HepG2 (cell line): Measurements from ENCODE around the gene NCOA3. TPM values are rescaled to one million over a fixed set of nuclear protein-coding genes. Genes with fewer than 3 reads are reported as not detected.

Experiments
- AHDC1 ChIP-seq: sonication (generic); formaldehyde crosslinking; IDR thresholded peaks from 2 replicates; pipeline ENCODE4 v1.5.1; 2020; ENCODE audit warnings: mild to moderate bottlenecking, missing genetic modification reagents, borderline replicate concordance
- ATF7 ChIP-seq, 2 experiments: fragments of 450-650 bp in 1 of 2; sonication (generic) in 1 of 2; formaldehyde crosslinking in 1 of 2; IDR thresholded peaks; 2 replicates each; pipeline versions ENCODE4 v1.4.0 to v1.6.1; 2016 to 2020; ENCODE audit warnings: antibody characterized with exemption in 1 of 2, mild to moderate bottlenecking in 1 of 2, missing genetic modification reagents in 1 of 2
- HNF4G ChIP-seq, 2 experiments: sonication (generic) in 1 of 2; formaldehyde crosslinking in 1 of 2; IDR thresholded peaks; 2 replicates each; pipeline versions ENCODE4 v1.4.0 to v1.6.1; 2011 to 2020; ENCODE audit warnings: borderline replicate concordance in 2 of 2, low read depth in 2 of 2, mild to moderate bottlenecking in 2 of 2, low read length in 1 of 2, missing genetic modification reagents in 1 of 2, moderate library complexity in 1 of 2
- NKX3-1 ChIP-seq: sonication (generic); formaldehyde crosslinking; IDR thresholded peaks from 2 replicates; pipeline ENCODE4 v1.5.0; 2020; ENCODE audit warnings: missing genetic modification reagents
- POLR2A ChIP-seq, 2 experiments: IDR thresholded peaks; 2 replicates each; pipeline ENCODE4 v1.6.1; 2011; ENCODE audit warnings: low read depth in 2 of 2, low read length in 2 of 2, mild to moderate bottlenecking in 1 of 2, moderate library complexity in 1 of 2; ENCODE audit not compliant: insufficient read depth in 1 of 2
- SNAI1 ChIP-seq: sonication (generic); formaldehyde crosslinking; IDR thresholded peaks from 2 replicates; pipeline ENCODE4 v1.5.0; 2020; ENCODE audit warnings: mild to moderate bottlenecking, missing genetic modification reagents, borderline replicate concordance
- THYN1 ChIP-seq: sonication (generic); formaldehyde crosslinking; IDR thresholded peaks from 2 replicates; pipeline ENCODE4 v1.8.1; 2023; ENCODE audit warnings: low read depth, mild to moderate bottlenecking, moderate library complexity, missing genetic modification reagents, borderline replicate concordance
- ZBTB4 ChIP-seq: sonication (generic); formaldehyde crosslinking; IDR thresholded peaks from 2 replicates; pipeline ENCODE4 v1.4.0; 2020; ENCODE audit warnings: missing genetic modification reagents, mild to moderate bottlenecking, borderline replicate concordance
- ZMAT3 ChIP-seq: sonication (generic); formaldehyde crosslinking; conservative IDR thresholded peaks from 2 replicates; pipeline ENCODE4 v1.7.0; 2021; ENCODE audit warnings: missing genetic modification reagents
- ZMYM4 ChIP-seq: sonication (generic); formaldehyde crosslinking; IDR thresholded peaks from 2 replicates; pipeline ENCODE4 v1.8.1; 2023; ENCODE audit warnings: mild to moderate bottlenecking, missing genetic modification reagents
- ZNF230 ChIP-seq: sonication (generic); formaldehyde crosslinking; IDR thresholded peaks from 2 replicates; pipeline ENCODE4 v1.4.0; 2020; ENCODE audit warnings: mild to moderate bottlenecking, missing genetic modification reagents
- ZNF234 ChIP-seq: sonication (generic); formaldehyde crosslinking; conservative IDR thresholded peaks from 2 replicates; pipeline ENCODE4 v1.5.1; 2020; ENCODE audit warnings: mild to moderate bottlenecking, missing genetic modification reagents
- ZNF260 ChIP-seq: sonication (generic); formaldehyde crosslinking; IDR thresholded peaks from 2 replicates; pipeline ENCODE4 v1.4.0; 2020; ENCODE audit warnings: missing genetic modification reagents, low read depth, mild to moderate bottlenecking, borderline replicate concordance
- ZNF274 ChIP-seq: sonication (generic); formaldehyde crosslinking; IDR thresholded peaks from 2 replicates; pipeline ENCODE4 v1.5.1; 2020; ENCODE audit warnings: mild to moderate bottlenecking, missing genetic modification reagents
- ZNF556 ChIP-seq: sonication (generic); formaldehyde crosslinking; IDR thresholded peaks from 2 replicates; pipeline ENCODE4 v1.4.0; 2020; ENCODE audit warnings: mild to moderate bottlenecking, missing genetic modification reagents, borderline replicate concordance
- ZNF558 ChIP-seq: sonication (generic); formaldehyde crosslinking; IDR thresholded peaks from 2 replicates; pipeline ENCODE4 v1.9.0; 2022; ENCODE audit warnings: mild to moderate bottlenecking, missing genetic modification reagents, borderline replicate concordance
- ZNF605 ChIP-seq: sonication (generic); formaldehyde crosslinking; IDR thresholded peaks from 2 replicates; pipeline ENCODE4 v1.8.0; 2022; ENCODE audit warnings: mild to moderate bottlenecking, missing genetic modification reagents
- ZNF619 ChIP-seq: sonication (generic); formaldehyde crosslinking; IDR thresholded peaks from 2 replicates; pipeline ENCODE4 v1.4.0; 2020; ENCODE audit warnings: mild to moderate bottlenecking, missing genetic modification reagents
- ZNF746 ChIP-seq: sonication (generic); formaldehyde crosslinking; IDR thresholded peaks from 2 replicates; pipeline ENCODE4 v1.8.0; 2022; ENCODE audit warnings: mild to moderate bottlenecking, missing genetic modification reagents
- polyA plus RNA-seq, 8 experiments: library from polyadenylated mRNA; depleted of rRNA in 3 of 8; stranded (reverse) in 7 of 8; unstranded in 1 of 8; fragments of >200 nt; fragmentation: Illumina TruSeq in 4 of 8; extraction: Trizol in 4 of 8; gene quantifications; 2 replicates each; pipeline versions ENCODE4 v1.2.1 to v1.2.3, GENCODE V29; 2011 to 2016; ENCODE audit warnings: low read depth in 4 of 8, missing spikeins in 1 of 8, mixed read lengths in 1 of 8; ENCODE audit not compliant: insufficient read depth in 1 of 8
- total RNA-seq, 5 experiments: library from RNA; depleted of rRNA; stranded (reverse); fragments of >200 nt; fragmentation: Illumina TruSeq; extraction: Trizol; gene quantifications; 2 replicates each; pipeline ENCODE4 v1.2.3, GENCODE V29; 2016; ENCODE audit warnings: low read depth in 1 of 5

NCOA3 gene
- total and polyA plus RNA-seq, 2 of the 13 experiments (the other 11 are each of a cell fraction or from before 2014, with no cell fraction given) = 35.0 to 56.8 TPM

DNA sequence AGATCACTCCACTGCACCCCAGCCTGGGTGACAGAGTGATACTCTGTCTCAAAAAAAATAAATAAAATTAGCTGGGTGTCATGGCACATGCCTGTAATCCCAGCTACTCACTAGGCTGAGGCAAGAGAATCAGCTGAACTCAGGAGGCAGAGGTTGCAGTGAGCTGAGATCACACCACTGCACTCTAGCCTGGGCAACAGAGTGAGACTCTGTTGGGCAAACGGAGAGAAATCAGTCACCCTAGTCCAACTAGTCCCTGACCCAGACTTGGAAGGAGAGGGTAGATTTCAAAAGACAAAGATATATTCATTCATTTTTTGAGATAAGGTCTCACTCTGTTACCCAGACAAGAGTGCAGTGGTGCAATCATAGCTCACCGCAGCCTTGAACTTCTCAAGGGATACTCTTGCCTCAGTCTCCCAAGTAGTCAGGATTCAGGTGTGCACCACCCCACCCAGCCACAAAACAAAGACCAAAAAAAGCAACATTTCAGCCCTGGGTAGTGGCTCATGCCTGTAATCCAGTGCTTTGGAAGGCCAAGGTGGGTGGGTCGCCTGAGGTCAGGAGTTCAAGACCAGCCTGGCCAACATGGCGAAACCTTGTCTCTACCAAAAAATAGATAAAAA is 26.2 kb upstream of the NCOA3 start (continued):
- TF ChIP-seq ZNF605 (CRISPR knock-in tag) (no peak), ZNF260 (CRISPR knock-in tag) (no peak), ZMYM4 (CRISPR knock-in tag) (no peak), NKX3-1 (CRISPR knock-in tag) (no peak), ZNF234 (no peak), ZBTB4 (CRISPR knock-in tag) (no peak), ZNF230 (CRISPR knock-in tag) (no peak), ZNF558 (CRISPR knock-in tag) (no peak), HNF4G (IDR thresholded peaks at IDR 0.05; ENCODE audit: borderline replicate concordance, low read depth, low read length) (peak; percentile 4; the same call in 1 of the 2 replicates), HNF4G (CRISPR knock-in tag; IDR thresholded peaks at IDR 0.05; ENCODE audit: borderline replicate concordance, low read depth) (no peak), THYN1 (CRISPR knock-in tag) (no peak), AHDC1 (CRISPR knock-in tag) (no peak), ZMAT3 (CRISPR knock-in tag) (no peak), POLR2A (IDR thresholded peaks at IDR 0.05; ENCODE audit: insufficient read depth in 1 of 2, low read depth in 2 of 2, low read length in 2 of 2) (no peak), ZNF274 (no peak), ZNF619 (CRISPR knock-in tag) (no peak), ZNF746 (CRISPR knock-in tag) (no peak), SNAI1 (CRISPR knock-in tag) (no peak), ZNF556 (CRISPR knock-in tag) (no peak), ATF7 (IDR thresholded peaks at IDR 0.05) (no peak), ATF7 (CRISPR knock-in tag; IDR thresholded peaks at IDR 0.05) (no peak)
